Measurements from ENCODE around the gene CREB3L4.

- TF ChIP-seq CTCF (IDR thresholded peaks at IDR 0.05; ENCODE audit: low read depth, low read length) (no peak), EZH2phosphoT487 (IDR thresholded peaks at IDR 0.05; ENCODE audit: low read depth) (no peak)
These were observed 10.7 kb downstream of the CREB3L4 start for GRCh38 chr1:153978274-153978909.

Measured in OCI-LY3 (cell line).